Loucy (cell line): Measurements from ENCODE around the gene CACNA1B.

Experiments
- CTCF ChIP-seq: fragments of 200-600 bp; sonication (generic); conservative IDR thresholded peaks from 2 replicates; pipeline ENCODE4 v1.5.1; 2014; ENCODE audit warnings: mild to moderate bottlenecking, antibody characterized with exemption, low read length
- EZH2phosphoT487 ChIP-seq: fragments of 200-600 bp; IDR thresholded peaks from 2 replicates; pipeline ENCODE4 v1.6.1; 2018; ENCODE audit warnings: antibody characterized with exemption, mild to moderate bottlenecking, moderate library complexity, borderline replicate concordance

DNA sequence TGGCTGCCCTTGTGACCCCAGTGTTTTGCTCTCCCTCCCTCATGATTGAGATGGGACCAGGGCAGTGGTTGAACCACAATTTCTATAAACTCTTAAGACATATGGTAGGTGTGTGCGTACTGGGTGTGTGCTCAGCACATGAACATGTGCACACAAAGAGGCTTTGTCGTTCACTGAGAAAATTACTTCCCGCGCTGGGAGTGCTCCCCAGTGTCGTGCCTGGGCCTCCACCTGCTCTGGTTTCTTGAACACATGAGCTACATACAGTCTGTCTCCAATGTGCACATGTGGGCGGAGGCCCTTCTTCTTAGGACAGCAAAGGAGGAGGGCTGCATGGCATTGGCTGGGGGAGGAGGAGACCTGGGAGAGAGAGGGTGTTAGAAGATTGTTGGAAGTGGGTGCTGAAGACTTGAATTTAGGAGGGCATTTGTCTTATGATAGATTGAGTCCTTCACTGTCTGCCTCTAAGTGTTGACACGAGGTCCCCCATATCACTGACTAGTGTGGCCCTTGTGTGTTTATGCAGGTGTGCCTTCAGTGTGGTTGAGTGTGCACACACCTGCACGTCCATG lies 170.0 kb downstream of the CACNA1B start:
- no peak for TF ChIP-seq EZH2phosphoT487
- no peak for TF ChIP-seq CTCF
